ENCODE data around the gene L2HGDH. TPM values are rescaled to one million over a fixed set of nuclear protein-coding genes. Genes with fewer than 3 reads are reported as not detected.

The L2HGDH gene
- total RNA-seq, 1 donor, result 3.3 TPM

DNA sequence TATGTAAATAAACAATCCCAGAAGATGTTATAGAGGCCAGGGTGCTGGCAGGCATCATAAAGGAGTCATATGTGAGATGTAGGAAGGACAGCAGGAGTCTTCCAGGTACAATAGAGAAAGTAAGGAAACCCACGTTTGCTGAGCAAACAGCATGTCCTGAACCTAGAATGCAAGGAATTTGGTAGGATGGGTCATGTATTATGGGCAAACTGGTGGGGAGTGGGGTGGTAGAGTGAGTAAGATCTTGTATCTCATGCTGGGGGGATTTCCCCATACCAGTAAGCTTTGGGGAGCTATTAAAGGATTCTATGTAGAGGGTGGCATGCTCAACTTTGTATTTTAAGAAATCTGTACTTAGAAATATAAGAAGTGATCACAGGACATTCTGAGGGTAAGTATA is 43.7 kb upstream of the L2HGDH start:
- DNase-seq (ENCODE audit: low read depth), result no peak
- H3K4me3 ChIP-seq (ENCODE audit: low read depth, low read length), result no peak overlapping the region
- TF ChIP-seq, protein P1, sequence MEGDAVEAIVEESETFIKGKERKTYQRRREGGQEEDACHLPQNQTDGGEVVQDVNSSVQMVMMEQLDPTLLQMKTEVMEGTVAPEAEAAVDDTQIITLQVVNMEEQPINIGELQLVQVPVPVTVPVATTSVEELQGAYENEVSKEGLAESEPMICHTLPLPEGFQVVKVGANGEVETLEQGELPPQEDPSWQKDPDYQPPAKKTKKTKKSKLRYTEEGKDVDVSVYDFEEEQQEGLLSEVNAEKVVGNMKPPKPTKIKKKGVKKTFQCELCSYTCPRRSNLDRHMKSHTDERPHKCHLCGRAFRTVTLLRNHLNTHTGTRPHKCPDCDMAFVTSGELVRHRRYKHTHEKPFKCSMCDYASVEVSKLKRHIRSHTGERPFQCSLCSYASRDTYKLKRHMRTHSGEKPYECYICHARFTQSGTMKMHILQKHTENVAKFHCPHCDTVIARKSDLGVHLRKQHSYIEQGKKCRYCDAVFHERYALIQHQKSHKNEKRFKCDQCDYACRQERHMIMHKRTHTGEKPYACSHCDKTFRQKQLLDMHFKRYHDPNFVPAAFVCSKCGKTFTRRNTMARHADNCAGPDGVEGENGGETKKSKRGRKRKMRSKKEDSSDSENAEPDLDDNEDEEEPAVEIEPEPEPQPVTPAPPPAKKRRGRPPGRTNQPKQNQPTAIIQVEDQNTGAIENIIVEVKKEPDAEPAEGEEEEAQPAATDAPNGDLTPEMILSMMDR (IDR thresholded peaks at IDR 0.05; ENCODE audit: insufficient read depth, low read length), result no peak

DNA sequence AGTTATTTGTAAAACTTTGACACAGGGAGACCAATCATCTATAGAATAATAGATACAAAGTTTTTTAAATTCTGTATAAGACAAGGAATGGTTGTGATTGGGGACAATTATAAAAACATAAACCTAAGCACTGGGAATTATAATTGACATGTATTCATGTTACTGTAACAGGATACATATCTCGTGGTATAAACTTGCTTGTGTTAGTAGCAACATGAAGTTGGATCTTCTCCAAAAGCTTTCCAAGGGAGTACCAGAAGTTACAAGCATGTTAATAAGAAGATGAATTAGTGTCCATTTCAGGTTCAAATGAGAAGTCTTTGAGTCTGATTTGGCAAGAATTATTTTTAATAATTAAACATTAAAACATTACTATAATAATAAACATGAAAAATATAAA is 42.5 kb upstream of the L2HGDH start:
- TF ChIP-seq, protein P1 (IDR thresholded peaks at IDR 0.05; ENCODE audit: insufficient read depth, low read length), result no peak
- H3K4me3 ChIP-seq (ENCODE audit: low read depth, low read length), result no peak overlapping the region
- DNase-seq (ENCODE audit: low read depth), result no peak

DNA sequence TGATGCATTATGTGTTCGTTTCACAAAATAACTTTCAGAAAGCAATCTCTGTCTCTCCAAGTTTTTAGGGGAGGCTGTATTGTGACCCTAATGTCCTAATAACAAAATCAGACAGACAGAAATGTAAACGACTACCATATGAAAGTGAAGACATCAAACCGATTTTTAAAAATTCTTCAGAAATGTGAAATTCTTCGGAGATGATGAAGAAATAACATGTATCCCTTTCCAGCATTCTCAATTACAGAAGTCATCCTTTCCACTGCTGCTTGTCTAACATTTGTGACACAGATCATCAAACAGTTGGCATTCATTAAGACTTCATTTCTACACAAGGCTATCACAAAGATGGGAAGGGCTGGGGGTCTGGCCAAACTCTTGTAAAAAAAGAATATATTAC is 41.1 kb upstream of the L2HGDH start:
- H3K4me3 ChIP-seq (ENCODE audit: low read depth, low read length), result no peak overlapping the region
- DNase-seq (ENCODE audit: low read depth), result no peak
- TF ChIP-seq, protein P1 (IDR thresholded peaks at IDR 0.05; ENCODE audit: insufficient read depth, low read length), result no peak

DNA sequence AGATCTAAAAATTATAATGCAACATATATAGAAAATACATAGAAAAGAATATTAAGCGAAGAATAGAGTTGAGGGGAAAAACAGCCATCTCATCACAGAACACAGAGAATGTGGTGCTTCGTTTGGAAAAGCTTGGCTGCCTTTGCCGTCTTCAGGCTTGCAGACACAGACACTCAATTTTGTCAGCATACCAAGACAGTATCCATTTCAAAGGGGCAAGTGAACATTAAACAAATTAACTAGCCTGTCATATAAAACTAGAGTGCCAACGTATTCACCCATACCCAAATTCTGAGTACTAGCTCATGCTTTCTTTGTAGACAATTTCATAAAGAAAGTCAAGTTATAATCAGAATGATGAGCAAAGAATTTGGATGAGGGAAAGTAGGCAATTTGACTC is 40.6 kb upstream of the L2HGDH start:
- DNase-seq (ENCODE audit: low read depth), result no peak
- H3K4me3 ChIP-seq (ENCODE audit: low read depth, low read length), result no peak overlapping the region
- TF ChIP-seq, protein P1 (IDR thresholded peaks at IDR 0.05; ENCODE audit: insufficient read depth, low read length), result no peak

DNA sequence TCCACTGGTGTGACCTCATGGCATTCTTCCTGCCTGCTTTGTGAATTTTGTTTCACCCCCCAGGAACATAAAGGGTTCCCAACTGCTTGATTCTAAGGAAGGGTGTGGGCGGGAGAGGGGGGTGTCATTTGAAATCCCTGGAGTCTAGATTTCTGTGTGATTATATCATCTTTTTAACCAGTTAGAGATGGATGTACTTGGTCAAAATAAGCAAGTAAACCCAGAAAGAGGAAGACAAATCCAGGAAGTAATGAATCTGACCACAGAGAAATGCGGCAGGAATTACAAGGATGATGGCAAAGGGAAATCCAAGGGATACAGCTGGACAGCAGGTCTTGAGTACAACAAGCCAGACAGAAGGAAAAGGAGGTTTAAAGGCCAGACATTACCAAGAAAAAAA is 38.9 kb upstream of the L2HGDH start:
- TF ChIP-seq, protein P1 (IDR thresholded peaks at IDR 0.05; ENCODE audit: insufficient read depth, low read length), result no peak
- no peak overlapping the region for H3K4me3 ChIP-seq (ENCODE audit: low read depth, low read length)
- no peak for DNase-seq (ENCODE audit: low read depth)

DNA sequence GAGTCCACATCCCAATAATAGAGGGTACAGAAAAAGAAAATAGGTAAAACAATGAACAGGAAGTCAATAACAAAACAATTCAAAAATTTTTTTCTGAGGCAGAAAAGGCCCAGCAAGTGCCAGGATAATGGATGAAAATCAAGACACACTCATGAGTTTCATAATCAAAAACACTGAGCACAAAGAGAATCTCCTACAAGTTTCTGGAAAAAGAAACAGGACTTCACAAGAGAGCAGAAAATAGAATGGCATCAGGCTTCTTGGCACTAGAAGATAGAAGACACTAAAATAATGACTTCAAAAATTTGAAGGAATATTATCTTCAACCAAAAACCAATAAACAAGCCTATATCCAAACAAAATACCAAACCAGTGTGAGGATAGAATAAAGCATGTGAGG is 36.9 kb upstream of the L2HGDH start:
- DNase-seq (ENCODE audit: low read depth), result no peak
- TF ChIP-seq, protein P1 (IDR thresholded peaks at IDR 0.05; ENCODE audit: insufficient read depth, low read length), result no peak
- H3K4me3 ChIP-seq (ENCODE audit: low read depth, low read length), result no peak overlapping the region

DNA sequence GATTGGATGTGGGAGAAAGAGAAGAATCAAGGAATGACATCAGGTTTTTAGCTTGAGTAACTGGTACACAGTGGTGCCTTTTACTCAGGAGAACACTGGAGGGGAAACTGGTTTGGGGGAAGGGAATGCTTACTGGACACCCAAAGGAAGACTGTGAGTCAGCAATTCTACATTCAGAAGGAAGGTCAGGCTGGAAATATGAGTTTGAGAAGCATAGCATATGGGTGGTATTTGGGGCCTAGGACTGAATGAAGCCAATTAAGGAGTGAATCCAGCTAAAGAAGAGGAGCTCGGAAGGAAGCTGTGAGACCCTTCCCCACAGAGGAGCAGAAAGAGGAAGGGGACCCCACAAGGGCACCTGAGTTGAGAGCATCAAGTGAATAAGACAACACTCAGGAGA is 35.5 kb upstream of the L2HGDH start:
- peak; percentile 68 for DNase-seq (ENCODE audit: low read depth)
- no peak overlapping the region for H3K4me3 ChIP-seq (ENCODE audit: low read depth, low read length)
- TF ChIP-seq, protein P1 (IDR thresholded peaks at IDR 0.05; ENCODE audit: insufficient read depth, low read length), result no peak

Data from fibroblast of the aortic adventitia (primary cell).